SK-N-SH treated with all-trans-retinoic acid at 6 μM for 48 hours (cell line): ENCODE measurements around the gene PROM1.

Experiments
- ATAC-seq: fragments of 200-7000 bp; cut with Tn5 transposase; 3 replicates; pipeline ENCODE4 v1.9.1; 2020; ENCODE audit warnings: mild to moderate bottlenecking, moderate library complexity
- ARNTL ChIP-seq: fragments of 450-650 bp; formaldehyde crosslinking; IDR thresholded peaks from 2 replicates; pipeline ENCODE4 v1.5.0; 2020; ENCODE audit warnings: low read depth, mild to moderate bottlenecking, moderate library complexity, borderline replicate concordance
- BACH2 ChIP-seq: fragments of 250-450 bp; sonication (Bioruptor Pico); IDR thresholded peaks from 2 replicates; pipeline ENCODE4 v1.9.0; 2021; ENCODE audit warnings: mild to moderate bottlenecking, borderline replicate concordance
- CREB5 ChIP-seq: fragments of 250-450 bp; sonication (Bioruptor Pico); IDR thresholded peaks from 2 replicates; pipeline ENCODE4 v1.5.1; 2020; ENCODE audit warnings: low read depth, mild to moderate bottlenecking, moderate library complexity
- CSDC2 ChIP-seq: fragments of 250-450 bp; sonication (Bioruptor Pico); IDR thresholded peaks from 2 replicates; pipeline ENCODE4 v1.5.0; 2020; ENCODE audit warnings: mild to moderate bottlenecking, moderate library complexity
- ESRRG ChIP-seq: fragments of 250-450 bp; sonication (Bioruptor Pico); IDR thresholded peaks from 2 replicates; pipeline ENCODE4 v1.6.1; 2021; ENCODE audit warnings: mild to moderate bottlenecking
- ISL1 ChIP-seq: fragments of 250-450 bp; sonication (Bioruptor Pico); IDR thresholded peaks from 2 replicates; pipeline ENCODE4 v2.1.2; 2022; ENCODE audit warnings: mild to moderate bottlenecking, moderate library complexity
- OSR1 ChIP-seq: fragments of 250-450 bp; sonication (Bioruptor Pico); IDR thresholded peaks from 2 replicates; pipeline ENCODE4 v1.8.0; 2022; ENCODE audit warnings: moderate library complexity, mild to moderate bottlenecking, inconsistent platforms
- PPARA ChIP-seq: fragments of 250-450 bp; sonication (Bioruptor Pico); IDR thresholded peaks from 2 replicates; pipeline ENCODE4 v1.5.0; 2020; ENCODE audit warnings: mild to moderate bottlenecking, borderline replicate concordance
- RARB ChIP-seq: fragments of 250-450 bp; sonication (Bioruptor Pico); IDR thresholded peaks from 2 replicates; pipeline ENCODE4 v1.8.0; 2021; ENCODE audit warnings: mild to moderate bottlenecking, moderate library complexity
- SNAI2 ChIP-seq: fragments of 250-450 bp; sonication (Bioruptor Pico); IDR thresholded peaks from 2 replicates; pipeline ENCODE4 v1.5.0; 2020; ENCODE audit warnings: mild to moderate bottlenecking, moderate library complexity
- TCF4 ChIP-seq: fragments of 250-450 bp; sonication (Bioruptor Pico); IDR thresholded peaks from 2 replicates; pipeline ENCODE4 v1.8.0; 2021; ENCODE audit warnings: mild to moderate bottlenecking, moderate library complexity, borderline replicate concordance
- TOX ChIP-seq: fragments of 250-450 bp; sonication (Bioruptor Pico); IDR thresholded peaks from 2 replicates; pipeline ENCODE4 v1.8.0; 2021; ENCODE audit warnings: mild to moderate bottlenecking, moderate library complexity, borderline replicate concordance
- ZC3H10 ChIP-seq: fragments of 250-450 bp; sonication (Bioruptor Pico); IDR thresholded peaks from 2 replicates; pipeline ENCODE4 v1.5.1; 2021; ENCODE audit warnings: mild to moderate bottlenecking, moderate library complexity
- ZFP3 ChIP-seq: fragments of 250-450 bp; sonication (Bioruptor Pico); IDR thresholded peaks from 2 replicates; pipeline ENCODE4 v1.5.0; 2020; ENCODE audit warnings: mild to moderate bottlenecking, moderate library complexity
- ZFP30 ChIP-seq: fragments of 450-650 bp; formaldehyde crosslinking; IDR thresholded peaks from 2 replicates; pipeline ENCODE4 v1.5.0; 2022; ENCODE audit warnings: mild to moderate bottlenecking, moderate library complexity
- ZNF565 ChIP-seq: fragments of 450-650 bp; formaldehyde crosslinking; conservative IDR thresholded peaks from 2 replicates; pipeline ENCODE4 v1.5.0; 2020; ENCODE audit warnings: low read depth, mild to moderate bottlenecking, moderate library complexity
- ZNF70 ChIP-seq: fragments of 450-650 bp; formaldehyde crosslinking; IDR thresholded peaks from 2 replicates; pipeline ENCODE4 v1.5.0; 2020; ENCODE audit warnings: mild to moderate bottlenecking, moderate library complexity
- ZNF8 ChIP-seq: fragments of 450-650 bp; formaldehyde crosslinking; IDR thresholded peaks from 2 replicates; pipeline ENCODE4 v1.5.0; 2020; ENCODE audit warnings: mild to moderate bottlenecking, moderate library complexity
- TF ChIP-seq, protein P1 (sequence below): fragments of 250-450 bp; sonication (Bioruptor Pico); IDR thresholded peaks from 2 replicates; pipeline ENCODE4 v1.8.0; 2020; ENCODE audit warnings: mild to moderate bottlenecking, moderate library complexity, borderline replicate concordance
- TF ChIP-seq, protein P2 (sequence below): fragments of 250-450 bp; sonication (Bioruptor Pico); IDR thresholded peaks from 2 replicates; pipeline ENCODE4 v1.5.0; 2020; ENCODE audit warnings: mild to moderate bottlenecking, moderate library complexity
- TF ChIP-seq, protein P3 (sequence below): fragments of 250-450 bp; sonication (Bioruptor Pico); IDR thresholded peaks from 2 replicates; pipeline ENCODE4 v1.5.1; 2021; ENCODE audit warnings: mild to moderate bottlenecking, moderate library complexity
- TF ChIP-seq, protein P4 (sequence below): fragments of 250-450 bp; sonication (Bioruptor Pico); IDR thresholded peaks from 2 replicates; pipeline ENCODE4 v1.8.0; 2021; ENCODE audit warnings: low read depth, mild to moderate bottlenecking, moderate library complexity, borderline replicate concordance

The PROM1 gene

DNA sequence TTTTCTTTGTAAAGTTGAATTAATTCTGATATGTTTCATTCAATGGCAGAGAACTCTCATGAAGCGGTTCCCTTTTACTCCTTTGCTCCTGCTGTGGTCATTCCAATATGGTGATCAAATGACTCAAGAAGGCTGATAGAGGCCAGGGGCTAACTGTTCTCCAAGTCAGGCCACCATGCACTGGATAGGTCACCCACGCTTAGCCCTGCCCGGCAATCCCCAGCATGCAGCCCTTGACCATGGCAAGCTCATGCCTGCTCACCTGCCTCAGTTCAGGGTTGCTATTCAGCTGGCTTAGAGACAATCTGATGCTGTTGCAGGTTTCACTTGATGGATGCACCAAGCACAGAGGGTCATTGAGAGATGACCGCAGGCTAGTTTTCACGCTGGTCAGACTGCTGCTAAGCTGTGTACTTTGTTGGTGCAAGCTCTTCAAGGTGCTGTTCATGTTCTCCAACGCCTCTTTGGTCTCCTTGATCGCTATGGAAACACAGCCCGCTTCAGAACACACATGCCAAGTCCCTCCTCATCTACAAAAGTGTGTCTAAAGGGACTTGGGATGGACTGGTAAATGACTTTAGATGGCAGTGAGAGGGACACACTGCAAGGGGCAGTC is 65.7 kb downstream of the PROM1 start:
- TF ChIP-seq ISL1 (no peak), ESRRG (CRISPR knock-in tag) (no peak), TOX (CRISPR knock-in tag) (no peak), SNAI2 (CRISPR knock-in tag) (no peak), CSDC2 (CRISPR knock-in tag) (no peak), RARB (CRISPR knock-in tag) (no peak), ZNF8 (CRISPR knock-in tag) (no peak), ZC3H10 (CRISPR knock-in tag) (no peak), ARNTL (CRISPR knock-in tag) (no peak)
- TF ChIP-seq, protein P1, sequence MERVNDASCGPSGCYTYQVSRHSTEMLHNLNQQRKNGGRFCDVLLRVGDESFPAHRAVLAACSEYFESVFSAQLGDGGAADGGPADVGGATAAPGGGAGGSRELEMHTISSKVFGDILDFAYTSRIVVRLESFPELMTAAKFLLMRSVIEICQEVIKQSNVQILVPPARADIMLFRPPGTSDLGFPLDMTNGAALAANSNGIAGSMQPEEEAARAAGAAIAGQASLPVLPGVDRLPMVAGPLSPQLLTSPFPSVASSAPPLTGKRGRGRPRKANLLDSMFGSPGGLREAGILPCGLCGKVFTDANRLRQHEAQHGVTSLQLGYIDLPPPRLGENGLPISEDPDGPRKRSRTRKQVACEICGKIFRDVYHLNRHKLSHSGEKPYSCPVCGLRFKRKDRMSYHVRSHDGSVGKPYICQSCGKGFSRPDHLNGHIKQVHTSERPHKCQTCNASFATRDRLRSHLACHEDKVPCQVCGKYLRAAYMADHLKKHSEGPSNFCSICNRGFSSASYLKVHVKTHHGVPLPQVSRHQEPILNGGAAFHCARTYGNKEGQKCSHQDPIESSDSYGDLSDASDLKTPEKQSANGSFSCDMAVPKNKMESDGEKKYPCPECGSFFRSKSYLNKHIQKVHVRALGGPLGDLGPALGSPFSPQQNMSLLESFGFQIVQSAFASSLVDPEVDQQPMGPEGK (CRISPR knock-in tag), result no peak
- TF ChIP-seq, protein P2, sequence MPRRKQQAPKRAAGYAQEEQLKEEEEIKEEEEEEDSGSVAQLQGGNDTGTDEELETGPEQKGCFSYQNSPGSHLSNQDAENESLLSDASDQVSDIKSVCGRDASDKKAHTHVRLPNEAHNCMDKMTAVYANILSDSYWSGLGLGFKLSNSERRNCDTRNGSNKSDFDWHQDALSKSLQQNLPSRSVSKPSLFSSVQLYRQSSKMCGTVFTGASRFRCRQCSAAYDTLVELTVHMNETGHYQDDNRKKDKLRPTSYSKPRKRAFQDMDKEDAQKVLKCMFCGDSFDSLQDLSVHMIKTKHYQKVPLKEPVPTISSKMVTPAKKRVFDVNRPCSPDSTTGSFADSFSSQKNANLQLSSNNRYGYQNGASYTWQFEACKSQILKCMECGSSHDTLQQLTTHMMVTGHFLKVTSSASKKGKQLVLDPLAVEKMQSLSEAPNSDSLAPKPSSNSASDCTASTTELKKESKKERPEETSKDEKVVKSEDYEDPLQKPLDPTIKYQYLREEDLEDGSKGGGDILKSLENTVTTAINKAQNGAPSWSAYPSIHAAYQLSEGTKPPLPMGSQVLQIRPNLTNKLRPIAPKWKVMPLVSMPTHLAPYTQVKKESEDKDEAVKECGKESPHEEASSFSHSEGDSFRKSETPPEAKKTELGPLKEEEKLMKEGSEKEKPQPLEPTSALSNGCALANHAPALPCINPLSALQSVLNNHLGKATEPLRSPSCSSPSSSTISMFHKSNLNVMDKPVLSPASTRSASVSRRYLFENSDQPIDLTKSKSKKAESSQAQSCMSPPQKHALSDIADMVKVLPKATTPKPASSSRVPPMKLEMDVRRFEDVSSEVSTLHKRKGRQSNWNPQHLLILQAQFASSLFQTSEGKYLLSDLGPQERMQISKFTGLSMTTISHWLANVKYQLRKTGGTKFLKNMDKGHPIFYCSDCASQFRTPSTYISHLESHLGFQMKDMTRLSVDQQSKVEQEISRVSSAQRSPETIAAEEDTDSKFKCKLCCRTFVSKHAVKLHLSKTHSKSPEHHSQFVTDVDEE (CRISPR knock-in tag), result no peak
- TF ChIP-seq, protein P3, sequence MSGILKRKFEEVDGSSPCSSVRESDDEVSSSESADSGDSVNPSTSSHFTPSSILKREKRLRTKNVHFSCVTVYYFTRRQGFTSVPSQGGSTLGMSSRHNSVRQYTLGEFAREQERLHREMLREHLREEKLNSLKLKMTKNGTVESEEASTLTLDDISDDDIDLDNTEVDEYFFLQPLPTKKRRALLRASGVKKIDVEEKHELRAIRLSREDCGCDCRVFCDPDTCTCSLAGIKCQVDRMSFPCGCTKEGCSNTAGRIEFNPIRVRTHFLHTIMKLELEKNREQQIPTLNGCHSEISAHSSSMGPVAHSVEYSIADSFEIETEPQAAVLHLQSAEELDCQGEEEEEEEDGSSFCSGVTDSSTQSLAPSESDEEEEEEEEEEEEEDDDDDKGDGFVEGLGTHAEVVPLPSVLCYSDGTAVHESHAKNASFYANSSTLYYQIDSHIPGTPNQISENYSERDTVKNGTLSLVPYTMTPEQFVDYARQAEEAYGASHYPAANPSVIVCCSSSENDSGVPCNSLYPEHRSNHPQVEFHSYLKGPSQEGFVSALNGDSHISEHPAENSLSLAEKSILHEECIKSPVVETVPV (CRISPR knock-in tag), result no peak
- no peak for ATAC-seq

GRCh38 chr4:16016536-16016935 is 67.3 kb downstream of the PROM1 start:
- no peak for TF ChIP-seq PPARA (CRISPR knock-in tag)
- no peak for TF ChIP-seq ZNF565 (CRISPR knock-in tag)
- TF ChIP-seq CREB5, result no peak
- no peak for TF ChIP-seq CSDC2 (CRISPR knock-in tag)
- no peak for TF ChIP-seq TCF4 (CRISPR knock-in tag)
- TF ChIP-seq TOX (CRISPR knock-in tag), result no peak
- no peak for TF ChIP-seq ARNTL (CRISPR knock-in tag)
- no peak for TF ChIP-seq ZFP30 (CRISPR knock-in tag)
- no peak for TF ChIP-seq ZC3H10 (CRISPR knock-in tag)
- no peak for TF ChIP-seq ISL1
- TF ChIP-seq ZFP3 (CRISPR knock-in tag), result no peak
- no peak for TF ChIP-seq ZNF8 (CRISPR knock-in tag)
- no peak for TF ChIP-seq RARB (CRISPR knock-in tag)
- no peak for TF ChIP-seq OSR1 (CRISPR knock-in tag)
- TF ChIP-seq, protein P4, sequence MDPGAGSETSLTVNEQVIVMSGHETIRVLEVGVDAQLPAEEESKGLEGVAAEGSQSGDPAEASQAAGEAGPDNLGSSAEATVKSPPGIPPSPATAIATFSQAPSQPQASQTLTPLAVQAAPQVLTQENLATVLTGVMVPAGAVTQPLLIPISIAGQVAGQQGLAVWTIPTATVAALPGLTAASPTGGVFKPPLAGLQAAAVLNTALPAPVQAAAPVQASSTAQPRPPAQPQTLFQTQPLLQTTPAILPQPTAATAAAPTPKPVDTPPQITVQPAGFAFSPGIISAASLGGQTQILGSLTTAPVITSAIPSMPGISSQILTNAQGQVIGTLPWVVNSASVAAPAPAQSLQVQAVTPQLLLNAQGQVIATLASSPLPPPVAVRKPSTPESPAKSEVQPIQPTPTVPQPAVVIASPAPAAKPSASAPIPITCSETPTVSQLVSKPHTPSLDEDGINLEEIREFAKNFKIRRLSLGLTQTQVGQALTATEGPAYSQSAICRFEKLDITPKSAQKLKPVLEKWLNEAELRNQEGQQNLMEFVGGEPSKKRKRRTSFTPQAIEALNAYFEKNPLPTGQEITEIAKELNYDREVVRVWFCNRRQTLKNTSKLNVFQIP (CRISPR knock-in tag), result no peak
- TF ChIP-seq, protein P1 (CRISPR knock-in tag), result no peak
- no peak for TF ChIP-seq ZNF70
- no peak for TF ChIP-seq BACH2 (CRISPR knock-in tag)
- no peak for ATAC-seq
